NCI-H1436 treated with DMSO at 0.1 percent for 48 hours (cell line): ENCODE results near the gene DNAH7.
A peak's percentile ranks its signal among the peaks of the same experiment; 100 is the strongest.
"Not testable (repeated sequence)": the region's sequence is repeated elsewhere in the genome, so short reads cannot be mapped to it uniquely, and the experiment has no call there.

Source experiments
- DNase-seq: peaks from one replicate; lab custom pipeline; 2025; lab: John Stamatoyannopoulos, UW

Gene DNAH7

GRCh38 chr2:195721042-195721441, 347.6 kb downstream of the DNAH7 start:
- DNase-seq, result no peak

DNA sequence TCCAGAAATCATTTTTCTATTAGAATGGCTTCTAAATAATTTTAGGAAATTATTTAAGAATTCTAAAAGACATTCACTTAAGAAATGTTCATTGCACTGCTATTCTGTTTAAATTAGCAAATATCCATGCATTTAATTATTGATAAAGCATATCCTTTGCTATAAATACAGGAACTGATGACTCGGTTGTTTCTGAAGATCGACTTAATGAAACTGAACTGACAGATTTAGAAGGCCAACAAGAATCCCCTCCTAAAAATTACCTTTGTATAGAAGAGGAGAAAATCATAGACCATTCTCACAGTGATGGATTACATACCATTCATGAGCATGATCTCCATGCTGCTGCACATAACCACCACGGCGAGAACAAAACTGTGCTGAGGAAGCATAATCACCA, 352.2 kb downstream of the DNAH7 start:
- no peak for DNase-seq

DNA sequence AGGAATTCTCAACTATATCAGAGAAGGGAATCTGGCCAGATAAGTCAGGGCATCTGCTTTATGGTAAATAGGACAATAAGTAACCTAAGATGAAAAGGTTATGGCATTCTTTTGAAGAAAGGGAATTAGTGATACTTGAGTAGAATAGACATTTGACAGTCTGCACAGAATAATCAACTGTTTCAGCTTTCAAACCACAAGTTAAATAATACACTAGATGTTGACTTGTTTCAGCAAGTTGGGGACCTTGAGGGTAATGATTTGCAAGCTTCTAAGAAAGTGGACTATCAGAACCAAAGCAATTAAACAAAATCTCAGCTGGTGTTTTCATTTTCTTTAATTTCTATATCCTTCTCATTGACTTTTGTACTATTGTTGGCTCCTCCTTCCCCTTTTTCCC, 357.2 kb downstream of the DNAH7 start:
- no peak for DNase-seq

- no peak for DNase-seq
Measured at GRCh38 chr2:195709901-195710806, 358.5 kb downstream of the DNAH7 start.

DNA sequence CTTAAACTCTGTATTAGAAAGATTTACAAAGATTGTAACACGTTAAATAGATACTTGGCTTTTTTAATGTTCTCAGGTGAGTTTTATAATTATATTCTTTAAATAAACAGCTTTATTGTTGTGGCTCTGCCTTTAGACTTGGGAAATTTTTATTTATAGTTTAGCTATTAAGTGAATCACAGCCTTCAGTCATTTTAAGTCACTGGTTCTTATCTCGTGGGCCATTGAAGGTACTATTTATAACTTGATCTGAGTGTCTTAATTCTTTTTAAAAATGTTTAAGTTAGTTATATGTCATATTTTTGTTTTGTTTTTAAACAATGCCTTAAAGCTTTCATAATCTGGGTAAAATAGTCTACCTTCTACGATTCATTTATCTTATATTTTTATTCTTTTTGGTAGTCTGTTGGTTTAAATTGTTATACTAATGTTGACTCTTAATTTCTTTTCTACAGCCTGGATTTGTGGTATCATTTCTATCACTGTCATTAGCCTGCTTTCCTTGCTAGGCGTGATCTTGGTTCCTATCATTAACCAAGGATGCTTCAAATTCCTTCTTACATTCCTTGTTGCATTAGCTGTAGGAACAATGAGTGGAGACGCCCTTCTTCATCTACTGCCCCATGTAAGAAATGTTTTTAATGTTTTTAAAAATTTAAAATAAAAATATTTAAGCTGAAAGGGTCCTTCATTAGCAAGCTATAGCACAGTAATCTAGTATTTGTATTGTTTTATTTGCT, 362.3 kb downstream of the DNAH7 start:
- DNase-seq, result no peak

GRCh38 chr2:195700480-195700879, 368.2 kb downstream of the DNAH7 start:
- DNase-seq, result no peak

GRCh38 chr2:195697681-195698220, 370.9 kb downstream of the DNAH7 start:
- no peak for DNase-seq

DNA sequence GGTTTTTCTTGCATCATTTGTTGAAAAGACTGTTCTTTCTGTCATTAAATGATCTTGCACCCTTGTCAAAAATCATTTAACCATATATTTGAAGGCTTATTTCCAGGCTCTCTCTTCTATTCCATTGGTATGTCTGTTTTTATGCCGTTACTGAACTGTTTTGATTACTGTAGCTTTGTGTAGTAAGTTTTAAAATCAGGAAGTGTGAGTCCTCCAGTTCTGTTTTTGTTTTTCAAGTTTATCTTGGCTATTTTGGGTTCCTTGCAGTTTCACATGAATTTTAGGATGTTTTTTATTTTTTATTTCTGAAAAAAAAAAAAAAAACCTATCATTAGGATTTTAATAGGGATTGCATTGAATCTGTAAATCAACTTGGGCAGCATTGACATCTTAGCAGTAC, 372.6 kb downstream of the DNAH7 start:
- no peak for DNase-seq

DNA sequence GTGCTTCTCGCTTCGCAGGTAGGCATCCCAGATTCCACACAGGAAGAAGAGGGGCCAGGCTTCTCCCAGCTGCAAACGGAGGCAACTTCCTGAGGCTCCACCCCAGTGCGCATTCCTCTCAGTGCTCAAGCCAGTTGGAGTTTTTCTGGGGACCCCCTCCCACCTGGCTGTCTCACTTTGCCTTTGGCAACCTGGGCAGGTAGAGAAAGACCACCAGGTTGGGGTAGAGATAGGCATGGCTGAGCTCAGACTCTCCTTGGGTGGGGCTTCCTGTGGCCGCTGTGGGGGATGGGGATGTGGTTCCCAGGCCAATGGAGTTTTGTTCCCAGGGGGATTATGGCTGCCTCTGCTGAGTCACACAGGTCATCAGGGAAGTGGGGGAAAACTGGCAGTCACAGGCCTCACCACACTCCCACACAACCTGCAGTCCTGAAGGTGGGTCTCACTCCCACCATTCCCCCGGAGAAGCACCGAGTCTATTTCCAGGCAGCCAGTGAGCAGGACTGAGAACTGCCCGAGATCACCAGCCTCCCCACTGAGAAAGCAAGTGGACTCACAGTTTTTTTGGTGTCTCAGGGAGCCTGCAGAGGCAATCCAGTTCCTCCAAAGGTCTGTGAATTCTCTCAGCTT, 373.5 kb downstream of the DNAH7 start:
- DNase-seq, result no peak

DNA sequence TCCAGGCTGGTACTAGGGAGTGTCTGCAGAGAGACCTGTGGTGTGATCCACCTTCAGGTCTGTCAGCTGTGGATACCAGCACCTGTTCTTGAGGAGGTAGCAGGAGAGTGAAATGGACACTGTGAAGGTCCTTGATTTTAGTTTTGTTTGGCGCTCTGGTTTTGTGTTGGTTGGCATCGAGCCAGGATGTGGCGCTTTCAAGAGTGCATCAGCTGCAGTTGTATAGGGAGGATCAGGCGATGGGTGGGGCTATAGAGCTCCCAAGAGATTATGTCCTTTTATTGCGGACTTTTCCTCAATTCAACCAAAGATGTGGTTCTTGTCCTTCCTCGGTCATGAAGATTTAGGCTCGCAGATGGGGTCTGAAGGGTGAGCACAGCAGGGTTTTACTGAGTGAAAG, 374.1 kb downstream of the DNAH7 start:
- peak; percentile 75 for DNase-seq

DNA sequence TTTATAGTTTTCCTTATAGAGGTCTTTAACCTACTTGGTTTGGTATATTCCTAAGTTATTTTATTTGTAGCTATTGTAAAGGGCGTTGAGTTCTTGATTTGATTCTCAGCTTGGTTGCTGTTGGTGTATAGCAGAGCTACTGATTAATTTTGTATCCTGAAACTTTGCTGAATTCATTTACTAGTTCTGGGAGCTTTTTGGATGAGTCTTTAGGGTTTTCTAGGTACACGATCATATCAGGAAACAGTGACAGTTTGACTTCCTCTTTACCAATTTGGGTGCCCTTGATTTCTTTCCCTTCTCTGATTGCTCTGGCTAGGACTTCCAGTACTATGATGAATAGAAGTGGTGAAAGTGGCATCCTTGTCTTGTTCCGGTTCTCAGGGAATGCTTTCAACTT, 376.1 kb downstream of the DNAH7 start:
- DNase-seq, result not testable (repeated sequence)
